ENCODE measurements around the gene MYL6. TPM values are rescaled to one million over a fixed set of nuclear protein-coding genes. Genes with fewer than 3 reads are reported as not detected.

The MYL6 gene
- total and polyA plus RNA-seq, 9 of the 15 experiments (the other 6 are each of a cell fraction or from before 2014, with no cell fraction given), result 557 to 1,664 (median 958) TPM

DNA sequence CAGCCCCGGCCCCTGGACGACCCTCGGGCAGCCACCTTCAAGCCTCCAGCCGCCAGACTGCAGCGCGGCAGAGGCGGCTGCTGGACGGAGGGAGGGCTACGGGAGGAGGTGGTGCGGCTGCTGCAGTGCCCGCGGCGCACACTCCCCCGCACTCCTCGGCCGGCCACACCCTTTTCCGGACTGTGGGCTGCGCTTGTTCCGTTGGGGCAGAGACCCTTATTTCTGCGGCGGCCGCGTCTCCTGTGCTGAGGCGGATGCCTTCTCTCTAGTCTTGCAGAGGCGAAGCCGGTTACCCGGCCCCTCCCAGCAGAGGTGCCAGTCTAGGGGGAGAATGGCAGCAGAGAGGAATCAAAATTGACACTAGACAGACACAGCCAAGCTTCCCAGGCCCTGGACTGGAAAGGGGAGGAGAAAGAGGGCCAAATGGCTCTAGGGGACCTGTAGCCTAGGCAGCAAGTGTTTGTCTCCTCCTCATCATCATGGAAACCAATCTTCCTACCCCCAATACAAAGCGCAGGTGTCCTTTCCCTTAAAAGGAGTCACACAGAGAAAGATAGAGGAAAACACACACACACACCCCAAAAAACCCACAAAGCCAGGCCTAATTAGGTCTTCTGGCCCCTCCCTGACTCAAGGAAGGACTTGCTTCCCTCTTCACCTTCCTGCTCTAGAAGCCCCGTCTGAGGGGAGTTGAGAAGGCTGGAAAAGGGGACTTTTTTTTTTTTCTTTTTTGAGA, 28.8 kb upstream of the MYL6 start (continued):
- TF ChIP-seq ZNF778 (CRISPR knock-in tag; IDR thresholded peaks at IDR 0.05), result no peak
- TF ChIP-seq, protein P1, sequence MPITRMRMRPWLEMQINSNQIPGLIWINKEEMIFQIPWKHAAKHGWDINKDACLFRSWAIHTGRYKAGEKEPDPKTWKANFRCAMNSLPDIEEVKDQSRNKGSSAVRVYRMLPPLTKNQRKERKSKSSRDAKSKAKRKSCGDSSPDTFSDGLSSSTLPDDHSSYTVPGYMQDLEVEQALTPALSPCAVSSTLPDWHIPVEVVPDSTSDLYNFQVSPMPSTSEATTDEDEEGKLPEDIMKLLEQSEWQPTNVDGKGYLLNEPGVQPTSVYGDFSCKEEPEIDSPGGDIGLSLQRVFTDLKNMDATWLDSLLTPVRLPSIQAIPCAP (CRISPR knock-in tag; IDR thresholded peaks at IDR 0.05; ENCODE audit: borderline replicate concordance), result no peak
- TF ChIP-seq LARP7 (IDR thresholded peaks at IDR 0.05), result no peak
- TF ChIP-seq POLR2B (IDR thresholded peaks at IDR 0.05; ENCODE audit: low read depth, partially characterized antibody), result peak; percentile 87
- TF ChIP-seq, protein P2, sequence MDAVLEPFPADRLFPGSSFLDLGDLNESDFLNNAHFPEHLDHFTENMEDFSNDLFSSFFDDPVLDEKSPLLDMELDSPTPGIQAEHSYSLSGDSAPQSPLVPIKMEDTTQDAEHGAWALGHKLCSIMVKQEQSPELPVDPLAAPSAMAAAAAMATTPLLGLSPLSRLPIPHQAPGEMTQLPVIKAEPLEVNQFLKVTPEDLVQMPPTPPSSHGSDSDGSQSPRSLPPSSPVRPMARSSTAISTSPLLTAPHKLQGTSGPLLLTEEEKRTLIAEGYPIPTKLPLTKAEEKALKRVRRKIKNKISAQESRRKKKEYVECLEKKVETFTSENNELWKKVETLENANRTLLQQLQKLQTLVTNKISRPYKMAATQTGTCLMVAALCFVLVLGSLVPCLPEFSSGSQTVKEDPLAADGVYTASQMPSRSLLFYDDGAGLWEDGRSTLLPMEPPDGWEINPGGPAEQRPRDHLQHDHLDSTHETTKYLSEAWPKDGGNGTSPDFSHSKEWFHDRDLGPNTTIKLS (IDR thresholded peaks at IDR 0.05; ENCODE audit: borderline replicate concordance, low read depth), result no peak
- no peak for TF ChIP-seq CREB1 (IDR thresholded peaks at IDR 0.05)
- TF ChIP-seq CREB1 (CRISPR knock-in tag; IDR thresholded peaks at IDR 0.05), result no peak
- TF ChIP-seq, protein P3, sequence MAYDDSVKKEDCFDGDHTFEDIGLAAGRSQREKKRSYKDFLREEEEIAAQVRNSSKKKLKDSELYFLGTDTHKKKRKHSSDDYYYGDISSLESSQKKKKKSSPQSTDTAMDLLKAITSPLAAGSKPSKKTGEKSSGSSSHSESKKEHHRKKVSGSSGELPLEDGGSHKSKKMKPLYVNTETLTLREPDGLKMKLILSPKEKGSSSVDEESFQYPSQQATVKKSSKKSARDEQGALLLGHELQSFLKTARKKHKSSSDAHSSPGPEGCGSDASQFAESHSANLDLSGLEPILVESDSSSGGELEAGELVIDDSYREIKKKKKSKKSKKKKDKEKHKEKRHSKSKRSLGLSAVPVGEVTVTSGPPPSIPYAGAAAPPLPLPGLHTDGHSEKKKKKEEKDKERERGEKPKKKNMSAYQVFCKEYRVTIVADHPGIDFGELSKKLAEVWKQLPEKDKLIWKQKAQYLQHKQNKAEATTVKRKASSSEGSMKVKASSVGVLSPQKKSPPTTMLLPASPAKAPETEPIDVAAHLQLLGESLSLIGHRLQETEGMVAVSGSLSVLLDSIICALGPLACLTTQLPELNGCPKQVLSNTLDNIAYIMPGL (CRISPR knock-in tag; IDR thresholded peaks at IDR 0.05), result no peak
- TF ChIP-seq, protein P4, sequence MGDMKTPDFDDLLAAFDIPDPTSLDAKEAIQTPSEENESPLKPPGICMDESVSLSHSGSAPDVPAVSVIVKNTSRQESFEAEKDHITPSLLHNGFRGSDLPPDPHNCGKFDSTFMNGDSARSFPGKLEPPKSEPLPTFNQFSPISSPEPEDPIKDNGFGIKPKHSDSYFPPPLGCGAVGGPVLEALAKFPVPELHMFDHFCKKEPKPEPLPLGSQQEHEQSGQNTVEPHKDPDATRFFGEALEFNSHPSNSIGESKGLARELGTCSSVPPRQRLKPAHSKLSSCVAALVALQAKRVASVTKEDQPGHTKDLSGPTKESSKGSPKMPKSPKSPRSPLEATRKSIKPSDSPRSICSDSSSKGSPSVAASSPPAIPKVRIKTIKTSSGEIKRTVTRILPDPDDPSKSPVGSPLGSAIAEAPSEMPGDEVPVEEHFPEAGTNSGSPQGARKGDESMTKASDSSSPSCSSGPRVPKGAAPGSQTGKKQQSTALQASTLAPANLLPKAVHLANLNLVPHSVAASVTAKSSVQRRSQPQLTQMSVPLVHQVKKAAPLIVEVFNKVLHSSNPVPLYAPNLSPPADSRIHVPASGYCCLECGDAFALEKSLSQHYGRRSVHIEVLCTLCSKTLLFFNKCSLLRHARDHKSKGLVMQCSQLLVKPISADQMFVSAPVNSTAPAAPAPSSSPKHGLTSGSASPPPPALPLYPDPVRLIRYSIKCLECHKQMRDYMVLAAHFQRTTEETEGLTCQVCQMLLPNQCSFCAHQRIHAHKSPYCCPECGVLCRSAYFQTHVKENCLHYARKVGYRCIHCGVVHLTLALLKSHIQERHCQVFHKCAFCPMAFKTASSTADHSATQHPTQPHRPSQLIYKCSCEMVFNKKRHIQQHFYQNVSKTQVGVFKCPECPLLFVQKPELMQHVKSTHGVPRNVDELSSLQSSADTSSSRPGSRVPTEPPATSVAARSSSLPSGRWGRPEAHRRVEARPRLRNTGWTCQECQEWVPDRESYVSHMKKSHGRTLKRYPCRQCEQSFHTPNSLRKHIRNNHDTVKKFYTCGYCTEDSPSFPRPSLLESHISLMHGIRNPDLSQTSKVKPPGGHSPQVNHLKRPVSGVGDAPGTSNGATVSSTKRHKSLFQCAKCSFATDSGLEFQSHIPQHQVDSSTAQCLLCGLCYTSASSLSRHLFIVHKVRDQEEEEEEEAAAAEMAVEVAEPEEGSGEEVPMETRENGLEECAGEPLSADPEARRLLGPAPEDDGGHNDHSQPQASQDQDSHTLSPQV (IDR thresholded peaks at IDR 0.05), result 0 out of 2 replicates have a peak, but pooled peaks have one; percentile 52
- TF ChIP-seq DNMT1 (IDR thresholded peaks at IDR 0.05), result 0 out of 2 replicates have a peak, but pooled peaks have one; percentile 33
- no peak for TF ChIP-seq NR2C1 (IDR thresholded peaks at IDR 0.05)
- TF ChIP-seq NR2C1 (tag; IDR thresholded peaks at IDR 0.05), result no peak
- TF ChIP-seq, protein P5, sequence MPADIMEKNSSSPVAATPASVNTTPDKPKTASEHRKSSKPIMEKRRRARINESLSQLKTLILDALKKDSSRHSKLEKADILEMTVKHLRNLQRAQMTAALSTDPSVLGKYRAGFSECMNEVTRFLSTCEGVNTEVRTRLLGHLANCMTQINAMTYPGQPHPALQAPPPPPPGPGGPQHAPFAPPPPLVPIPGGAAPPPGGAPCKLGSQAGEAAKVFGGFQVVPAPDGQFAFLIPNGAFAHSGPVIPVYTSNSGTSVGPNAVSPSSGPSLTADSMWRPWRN (IDR thresholded peaks at IDR 0.05; ENCODE audit: low read depth), result no peak
- TF ChIP-seq FOXM1 (IDR thresholded peaks at IDR 0.05; ENCODE audit: low read depth), result no peak
- TF ChIP-seq FOXM1 (CRISPR knock-in tag; IDR thresholded peaks at IDR 0.05; ENCODE audit: low read depth), result no peak
- peak; percentile 66; the same call in 1 of the 2 replicates for TF ChIP-seq NBN (IDR thresholded peaks at IDR 0.05; ENCODE audit: low read depth)
- TF ChIP-seq DIDO1 (tag; IDR thresholded peaks at IDR 0.05; ENCODE audit: low read depth), result no peak
- TF ChIP-seq ETV5 (CRISPR knock-in tag; IDR thresholded peaks at IDR 0.05; ENCODE audit: low read depth), result peak; percentile 87
- TF ChIP-seq HDAC2 (IDR thresholded peaks at IDR 0.05), result no peak
- no peak; a peak in 1 of 4 replicates for TF ChIP-seq TBL1XR1 (IDR thresholded peaks at IDR 0.05; ENCODE audit: low read length in 2 of 2)

Data from K562 (cell line).